Neuronal stem cell (in vitro differentiated cells): ENCODE measurements around the gene FANCD2OS.

ENCODE experiments used
- DNase-seq: peaks from one replicate; pipeline ENCODE4 v3.0.0-alpha.2; 2013; ENCODE audit warnings: low spot score
- H2AFZ ChIP-seq: one replicate; pipeline ENCODE4 v1.6.1; 2013; ENCODE audit warnings: mild to moderate bottlenecking, low read length, inconsistent platforms
- H2AK5ac ChIP-seq: 2 replicates; pipeline ENCODE4 v1.6.1; 2013; ENCODE audit warnings: low read depth, mild to moderate bottlenecking, inconsistent platforms, low read length, moderate library complexity, mixed read lengths
- H2BK120ac ChIP-seq: 2 replicates; pipeline ENCODE4 v1.6.1; 2013; ENCODE audit warnings: low read depth, mild to moderate bottlenecking, inconsistent platforms, low read length, moderate library complexity, mixed read lengths
- H2BK12ac ChIP-seq: one replicate; pipeline ENCODE4 v1.6.1; 2013; ENCODE audit warnings: low read length, inconsistent platforms
- H2BK15ac ChIP-seq: 2 replicates; pipeline ENCODE4 v1.6.1; 2013; ENCODE audit warnings: mild to moderate bottlenecking, low read length, inconsistent platforms, mixed read lengths
- H2BK5ac ChIP-seq: one replicate; pipeline ENCODE4 v1.6.1; 2013; ENCODE audit warnings: inconsistent platforms, mild to moderate bottlenecking, low read length, moderate library complexity
- H3K14ac ChIP-seq: one replicate; pipeline ENCODE4 v1.6.1; 2013; ENCODE audit warnings: low read length, inconsistent platforms
- H3K18ac ChIP-seq: 2 replicates; pipeline ENCODE4 v1.6.1; 2013; ENCODE audit warnings: low read length, inconsistent platforms
- H3K23ac ChIP-seq: 2 replicates; pipeline ENCODE4 v1.6.1; 2013; ENCODE audit warnings: low read depth, mild to moderate bottlenecking, mixed read lengths, low read length, inconsistent platforms; ENCODE audit not compliant: poor library complexity
- H3K27ac ChIP-seq: replicated peaks from 3 replicates; pipeline ENCODE4 v1.5.1; 2013; ENCODE audit warnings: low read length, inconsistent platforms
- H3K27me3 ChIP-seq, 3 experiments: 2 replicates each; pipeline ENCODE4 v1.6.1; 2013; ENCODE audit warnings: low read length in 3 of 3, mild to moderate bottlenecking in 2 of 3, inconsistent platforms in 1 of 3, low read depth in 1 of 3, mixed read lengths in 1 of 3, moderate library complexity in 1 of 3; ENCODE audit not compliant: control insufficient read depth in 3 of 3, insufficient read depth in 3 of 3
- H3K36me3 ChIP-seq, 2 donors: replicated peaks in 1 of 2; 2 replicates each; pipeline ENCODE4 v1.6.1; 2013; ENCODE audit warnings: low read length in 2 of 2; ENCODE audit not compliant: control insufficient read depth in 2 of 2, insufficient read depth in 2 of 2
- H3K4ac ChIP-seq: 2 replicates; pipeline ENCODE4 v1.6.1; 2013; ENCODE audit warnings: inconsistent platforms, mild to moderate bottlenecking, low read length, moderate library complexity
- H3K4me1 ChIP-seq, 2 donors: 1 replicate in 1 of 2; 2 replicates in 1 of 2; pipeline ENCODE4 v1.6.1; 2013; ENCODE audit warnings: low read length in 2 of 2, low read depth in 1 of 2; ENCODE audit not compliant: control insufficient read depth in 2 of 2, insufficient read depth in 1 of 2
- H3K4me2 ChIP-seq: one replicate; pipeline ENCODE4 v1.6.1; 2013; ENCODE audit warnings: mild to moderate bottlenecking, low read length, inconsistent platforms; ENCODE audit not compliant: insufficient read depth, poor library complexity, severe bottlenecking
- H3K4me3 ChIP-seq, 2 donors: 2 replicates each; pipeline ENCODE4 v1.5.1; 2013; ENCODE audit warnings: low read length in 2 of 2, mild to moderate bottlenecking in 2 of 2, inconsistent platforms in 1 of 2, moderate library complexity in 1 of 2
- H3K79me1 ChIP-seq: one replicate; pipeline ENCODE4 v1.6.1; 2013; ENCODE audit warnings: low read depth, mild to moderate bottlenecking, inconsistent platforms, low read length, moderate library complexity
- H3K9ac ChIP-seq: one replicate; pipeline ENCODE4 v1.6.1; 2013; ENCODE audit warnings: mild to moderate bottlenecking, low read depth, low read length, inconsistent platforms; ENCODE audit not compliant: poor library complexity
- H3K9me3 ChIP-seq, 2 donors: replicated peaks in 1 of 2; 2 replicates each; pipeline versions ENCODE3 to v1.6.1; 2013; ENCODE audit warnings: low read length in 2 of 2, mild to moderate bottlenecking in 2 of 2, inconsistent platforms in 1 of 2, low read depth in 1 of 2, mixed read lengths in 1 of 2, moderate library complexity in 1 of 2; ENCODE audit not compliant: control insufficient read depth in 2 of 2, insufficient read depth in 1 of 2
- H4K8ac ChIP-seq: one replicate; pipeline ENCODE4 v1.6.1; 2013; ENCODE audit warnings: low read depth, mild to moderate bottlenecking, inconsistent platforms, low read length, moderate library complexity
- H4K91ac ChIP-seq: one replicate; pipeline ENCODE4 v1.6.1; 2013; ENCODE audit warnings: low read length, low read depth, mild to moderate bottlenecking, inconsistent platforms; ENCODE audit not compliant: poor library complexity
- WGBS, 2 donors: extraction: QIAGEN DNeasy Blood & Tissue Kit; methylation state at CpG; one replicate each; pipeline ENCODE4 v1.1.7; 2013; ENCODE audit warnings: missing lambda C conversion rate in 2 of 2, mixed read lengths in 1 of 2; ENCODE audit not compliant: insufficient read length in 2 of 2, insufficient replicate concordance in 1 of 2; ENCODE audit errors: extremely low coverage in 2 of 2; 5-methylcytosine and 5-hydroxymethylcytosine counted together

The FANCD2OS gene

GRCh38 chr3:10090179-10090578 is 17.9 kb downstream of the FANCD2OS start:
- H3K14ac ChIP-seq = no peak overlapping the region
- WGBS, 2 donors = no CpG with 5 or more reads among the region's 6 CpGs

GRCh38 chr3:10088256-10088655 is 19.8 kb downstream of the FANCD2OS start:
- Histone ChIP-seq H4K8ac (no peak overlapping the region), H2BK5ac (no peak overlapping the region), H3K18ac (no peak overlapping the region), H3K9ac (no peak overlapping the region), H3K4ac (no peak overlapping the region), H2BK12ac (no peak overlapping the region), H4K91ac (no peak overlapping the region), H3K14ac (no peak overlapping the region), H2AFZ (no peak overlapping the region), H2BK120ac (no peak overlapping the region), H3K27me3 (no peaks in the 10 kb centered on the region), H3K9me3 (no peaks in the 10 kb centered on the region), H3K27ac (no peak overlapping the region), H3K4me1 (no peaks in the 10 kb centered on the region), H3K23ac (no peak overlapping the region), H2BK15ac (no peak overlapping the region), H3K79me1 (no peaks in the 10 kb centered on the region), H3K36me3 (peaks cover 23 to 89% of the 10 kb centered on the region in 2 donors), H3K4me3 (no peak overlapping the region), H2AK5ac (no peak overlapping the region), H3K4me2 (no peak overlapping the region)
- no CpG with 5 or more reads among the region's 4 CpGs for WGBS, 2 donors
- DNase-seq = no peak

More at GRCh38 chr3:10090179-10090578, 17.9 kb downstream of the FANCD2OS start:
- no peak overlapping the region for H3K27ac ChIP-seq
- H3K9ac ChIP-seq = no peak overlapping the region
- H4K8ac ChIP-seq = no peak overlapping the region
- H3K4me3 ChIP-seq = no peak overlapping the region
- H2BK5ac ChIP-seq = no peak overlapping the region
- H2AK5ac ChIP-seq = no peak overlapping the region
- no peak overlapping the region for H3K23ac ChIP-seq
- H2BK120ac ChIP-seq = no peak overlapping the region
- H4K91ac ChIP-seq = no peak overlapping the region
- DNase-seq = no peak
- no peaks in the 10 kb centered on the region for H3K9me3 ChIP-seq
- H3K18ac ChIP-seq = no peak overlapping the region
- no peaks in the 10 kb centered on the region for H3K4me1 ChIP-seq
- no peak overlapping the region for H2BK12ac ChIP-seq
- no peaks in the 10 kb centered on the region for H3K79me1 ChIP-seq
- no peak overlapping the region for H3K4me2 ChIP-seq
- H3K27me3 ChIP-seq = no peaks in the 10 kb centered on the region
- H2BK15ac ChIP-seq = no peak overlapping the region
- H3K36me3 ChIP-seq = peaks cover 26 to 90% of the 10 kb centered on the region in 2 donors
- no peak overlapping the region for H3K4ac ChIP-seq
- no peak overlapping the region for H2AFZ ChIP-seq

- H3K9me3 ChIP-seq = no peaks in the 10 kb centered on the region
- no peak overlapping the region for H3K9ac ChIP-seq
- no peaks in the 10 kb centered on the region for H3K79me1 ChIP-seq
- no peak overlapping the region for H2BK12ac ChIP-seq
- H3K14ac ChIP-seq = no peak overlapping the region
- no peaks in the 10 kb centered on the region for H3K4me1 ChIP-seq
- no peak overlapping the region for H4K91ac ChIP-seq
- no peak overlapping the region for H2BK15ac ChIP-seq
- peaks cover 35 to 92% of the 10 kb centered on the region in 2 donors for H3K36me3 ChIP-seq
- no peak overlapping the region for H3K4me3 ChIP-seq
- no peak overlapping the region for H2AK5ac ChIP-seq
- no peak overlapping the region for H3K4me2 ChIP-seq
- H3K18ac ChIP-seq = no peak overlapping the region
- H2AFZ ChIP-seq = no peak overlapping the region
- no peak overlapping the region for H2BK5ac ChIP-seq
- H4K8ac ChIP-seq = no peak overlapping the region
- no peak overlapping the region for H3K23ac ChIP-seq
- H2BK120ac ChIP-seq = no peak overlapping the region
- no peak overlapping the region for H3K27ac ChIP-seq
- no CpG with 5 or more reads among the region's 1 CpG for WGBS, 2 donors
- DNase-seq = no peak
- no peak overlapping the region for H3K4ac ChIP-seq
- H3K27me3 ChIP-seq = no peaks in the 10 kb centered on the region
Observed at GRCh38 chr3:10085738-10086137, 22.3 kb downstream of the FANCD2OS start.

- WGBS, 2 donors = no CpG with 5 or more reads among the region's 4 CpGs
- H3K9ac ChIP-seq = no peak overlapping the region
- no peaks in the 10 kb centered on the region for H3K79me1 ChIP-seq
- H3K14ac ChIP-seq = no peak overlapping the region
- H2BK12ac ChIP-seq = no peak overlapping the region
- no peak overlapping the region for H3K23ac ChIP-seq
- H3K4me1 ChIP-seq = no peaks in the 10 kb centered on the region
- peaks cover 32 to 92% of the 10 kb centered on the region in 2 donors for H3K36me3 ChIP-seq
- H2AFZ ChIP-seq = no peak overlapping the region
- H3K9me3 ChIP-seq = no peaks in the 10 kb centered on the region
- H3K4me2 ChIP-seq = no peak overlapping the region
- DNase-seq = no peak
- H2BK15ac ChIP-seq = no peak overlapping the region
- H3K18ac ChIP-seq = no peak overlapping the region
- H4K91ac ChIP-seq = no peak overlapping the region
- H3K27me3 ChIP-seq = no peaks in the 10 kb centered on the region
- no peak overlapping the region for H3K4me3 ChIP-seq
- H2BK120ac ChIP-seq = no peak overlapping the region
- no peak overlapping the region for H2AK5ac ChIP-seq
- H3K4ac ChIP-seq = no peak overlapping the region
- H2BK5ac ChIP-seq = no peak overlapping the region
- H4K8ac ChIP-seq = no peak overlapping the region
- no peak overlapping the region for H3K27ac ChIP-seq
Observed at GRCh38 chr3:10081871-10082270, 26.2 kb downstream of the FANCD2OS start.
